Measurements from ENCODE around the gene KLF3. TPM values are rescaled to one million over a fixed set of nuclear protein-coding genes. Genes with fewer than 3 reads are reported as not detected.
A peak's percentile ranks its signal among the peaks of the same experiment; 100 is the strongest.

The KLF3 gene
- total RNA-seq, 2 experiments from 2014 or later = 203 to 204 TPM

DNA sequence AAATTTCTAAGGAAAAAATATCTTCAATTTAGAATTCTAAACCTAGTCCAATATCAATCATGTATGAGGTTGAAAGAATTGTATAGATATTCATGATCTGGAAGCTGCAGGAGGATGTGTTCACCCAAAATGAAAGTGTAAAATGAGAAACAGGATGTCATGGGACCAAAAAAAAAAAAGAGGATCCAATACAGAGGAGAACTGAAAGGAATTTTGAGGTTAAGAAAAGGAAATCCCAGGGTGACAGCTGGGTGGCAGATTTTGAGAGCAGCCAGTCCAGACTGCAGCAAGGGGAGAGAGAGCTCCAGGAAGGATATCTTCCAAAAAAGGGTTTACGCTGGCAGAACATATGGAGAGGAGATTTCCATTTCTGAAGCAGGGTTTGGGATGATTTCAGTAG is 79.9 kb downstream of the KLF3 start:
- no peaks in the 10 kb centered on the region for H3K27me3 Mint-ChIP-seq
- Histone ChIP-seq H3K36me3 (ENCODE audit: insufficient read depth, low read length) (no peaks in the 10 kb centered on the region), H3K27ac (ENCODE audit: low read depth in 1 of 2, low read length in 2 of 2) (no peak overlapping the region), H3K4me1 (ENCODE audit: insufficient read depth, low read length) (no peaks in the 10 kb centered on the region), H3K4me3 (ENCODE audit: low read length) (no peak overlapping the region), H3K9me3 (ENCODE audit: control insufficient read depth in 1 of 2, insufficient read depth in 1 of 2, low read length in 2 of 2) (peaks cover 0 to 10% of the 10 kb centered on the region in 2 experiments), H3K27me3 (ENCODE audit: control insufficient read depth in 1 of 2, insufficient read depth in 2 of 2, low read length in 2 of 2) (no peaks in the 10 kb centered on the region)
- H3K36me3 Mint-ChIP-seq (ENCODE audit: low read depth) = peaks cover 8% of the 10 kb centered on the region
- DNase-seq (peak in 2 of 14 experiments; percentile 23 to 28), ATAC-seq (ENCODE audit: poor library complexity) (no peak)
- intact Hi-C loops (cut with DNase I, micrococcal nuclease) = no loop called here
- POLR2A ChIA-PET = no interaction called here
- peaks cover 5% of the 10 kb centered on the region for H3K4me1 Mint-ChIP-seq (ENCODE audit: low read depth)
- peaks cover 12% of the 10 kb centered on the region for H3K9me3 Mint-ChIP-seq
- CTCF ChIA-PET = interaction anchor here (0.6 kb wide), 1 partner anchor 1212 kb away, joined by 3 read pairs; no protein-coding TSS in a partner anchor
- TF ChIP-seq, protein P1, sequence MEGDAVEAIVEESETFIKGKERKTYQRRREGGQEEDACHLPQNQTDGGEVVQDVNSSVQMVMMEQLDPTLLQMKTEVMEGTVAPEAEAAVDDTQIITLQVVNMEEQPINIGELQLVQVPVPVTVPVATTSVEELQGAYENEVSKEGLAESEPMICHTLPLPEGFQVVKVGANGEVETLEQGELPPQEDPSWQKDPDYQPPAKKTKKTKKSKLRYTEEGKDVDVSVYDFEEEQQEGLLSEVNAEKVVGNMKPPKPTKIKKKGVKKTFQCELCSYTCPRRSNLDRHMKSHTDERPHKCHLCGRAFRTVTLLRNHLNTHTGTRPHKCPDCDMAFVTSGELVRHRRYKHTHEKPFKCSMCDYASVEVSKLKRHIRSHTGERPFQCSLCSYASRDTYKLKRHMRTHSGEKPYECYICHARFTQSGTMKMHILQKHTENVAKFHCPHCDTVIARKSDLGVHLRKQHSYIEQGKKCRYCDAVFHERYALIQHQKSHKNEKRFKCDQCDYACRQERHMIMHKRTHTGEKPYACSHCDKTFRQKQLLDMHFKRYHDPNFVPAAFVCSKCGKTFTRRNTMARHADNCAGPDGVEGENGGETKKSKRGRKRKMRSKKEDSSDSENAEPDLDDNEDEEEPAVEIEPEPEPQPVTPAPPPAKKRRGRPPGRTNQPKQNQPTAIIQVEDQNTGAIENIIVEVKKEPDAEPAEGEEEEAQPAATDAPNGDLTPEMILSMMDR (IDR thresholded peaks at IDR 0.05) = no peak
- no peak overlapping the region for H3K27ac Mint-ChIP-seq
- no peak overlapping the region for H3K4me3 Mint-ChIP-seq

DNA sequence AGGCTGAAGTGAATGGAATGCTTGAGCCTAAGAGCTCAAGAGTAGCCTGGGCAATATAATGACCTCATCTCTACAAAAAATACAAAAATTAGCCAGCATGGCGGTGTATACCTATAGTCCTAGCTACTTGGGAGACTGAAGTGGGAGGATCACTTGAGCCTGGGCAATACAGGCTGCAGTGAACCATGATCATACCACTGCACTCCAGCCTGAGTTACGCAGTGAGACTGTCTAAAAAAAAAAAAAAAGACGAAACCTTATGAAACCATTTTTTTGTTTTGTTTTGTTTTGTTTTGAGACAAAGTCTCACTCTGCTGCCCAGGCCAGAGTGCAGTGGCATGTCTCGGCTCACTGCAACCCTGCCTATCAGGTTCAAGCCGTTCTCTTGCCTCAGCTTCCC is 81.9 kb downstream of the KLF3 start:
- H3K4me1 ChIP-seq (ENCODE audit: insufficient read depth, low read length) = no peaks in the 10 kb centered on the region
- Mint-ChIP-seq H3K4me1 (ENCODE audit: low read depth) (peaks cover 5% of the 10 kb centered on the region), H3K36me3 (ENCODE audit: low read depth) (peaks cover 8% of the 10 kb centered on the region), H3K9me3 (peaks cover 12% of the 10 kb centered on the region), H3K27me3 (no peaks in the 10 kb centered on the region), H3K27ac (no peak overlapping the region), H3K4me3 (no peak overlapping the region)
- no peaks in the 10 kb centered on the region for H3K36me3 ChIP-seq (ENCODE audit: insufficient read depth, low read length)
- ATAC-seq (ENCODE audit: poor library complexity) (no peak), DNase-seq (no peak)
- peaks cover 0 to 10% of the 10 kb centered on the region in 2 experiments for H3K9me3 ChIP-seq (ENCODE audit: control insufficient read depth in 1 of 2, insufficient read depth in 1 of 2, low read length in 2 of 2)
- no peak overlapping the region for H3K27ac ChIP-seq (ENCODE audit: low read depth in 1 of 2, low read length in 2 of 2)
- H3K4me3 ChIP-seq (ENCODE audit: low read length) = no peak overlapping the region
- CTCF ChIA-PET = no interaction called here
- intact Hi-C loops (cut with DNase I, micrococcal nuclease) = no loop called here
- TF ChIP-seq, protein P1 (IDR thresholded peaks at IDR 0.05) = no peak
- POLR2A ChIA-PET = no interaction called here
- H3K27me3 ChIP-seq (ENCODE audit: control insufficient read depth in 1 of 2, insufficient read depth in 2 of 2, low read length in 2 of 2) = no peaks in the 10 kb centered on the region

DNA sequence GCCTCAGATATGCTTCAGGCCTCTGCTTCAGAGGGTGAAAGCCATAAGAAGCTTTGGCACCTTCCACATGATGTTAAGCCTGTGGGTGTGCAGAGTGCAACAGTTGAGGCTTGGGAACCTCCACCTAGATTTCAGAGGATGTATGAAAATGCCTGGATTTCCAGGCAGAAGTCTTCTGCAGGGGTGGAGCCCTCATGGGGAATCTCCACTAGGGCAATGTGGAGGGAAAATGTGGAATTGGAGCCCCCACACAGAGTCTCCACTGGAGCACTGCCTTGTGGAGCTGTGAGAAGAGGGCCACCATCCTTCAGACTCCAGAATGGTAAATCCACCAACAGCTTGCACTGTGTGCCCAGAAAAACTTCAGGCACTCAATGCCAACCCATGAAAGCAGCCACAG is 83.6 kb downstream of the KLF3 start:
- ATAC-seq (ENCODE audit: poor library complexity) (no peak), DNase-seq (no peak)
- no peaks in the 10 kb centered on the region for H3K36me3 ChIP-seq (ENCODE audit: insufficient read depth, low read length)
- intact Hi-C loops (cut with DNase I, micrococcal nuclease) = no loop called here
- peaks cover 5% of the 10 kb centered on the region for H3K4me1 Mint-ChIP-seq (ENCODE audit: low read depth)
- no peaks in the 10 kb centered on the region for H3K27me3 ChIP-seq (ENCODE audit: control insufficient read depth in 1 of 2, insufficient read depth in 2 of 2, low read length in 2 of 2)
- peaks cover 8% of the 10 kb centered on the region for H3K36me3 Mint-ChIP-seq (ENCODE audit: low read depth)
- no peak overlapping the region for H3K27ac ChIP-seq (ENCODE audit: low read depth in 1 of 2, low read length in 2 of 2)
- peaks cover 0 to 10% of the 10 kb centered on the region in 2 experiments for H3K9me3 ChIP-seq (ENCODE audit: control insufficient read depth in 1 of 2, insufficient read depth in 1 of 2, low read length in 2 of 2)
- POLR2A ChIA-PET = no interaction called here
- no peaks in the 10 kb centered on the region for H3K4me1 ChIP-seq (ENCODE audit: insufficient read depth, low read length)
- H3K4me3 Mint-ChIP-seq = no peak overlapping the region
- no peaks in the 10 kb centered on the region for H3K27me3 Mint-ChIP-seq
- H3K4me3 ChIP-seq (ENCODE audit: low read length) = no peak overlapping the region
- H3K9me3 Mint-ChIP-seq = peaks cover 12% of the 10 kb centered on the region
- H3K27ac Mint-ChIP-seq = no peak overlapping the region
- TF ChIP-seq, protein P1 (IDR thresholded peaks at IDR 0.05) = no peak
- CTCF ChIA-PET = no interaction called here

Data from CD4-positive, alpha-beta T cell (primary cell).